Erythroblast (primary cell): ENCODE measurements around the gene RBM8A.

ENCODE experiments used
- GATA1 ChIP-seq: IDR thresholded peaks from 2 replicates; pipeline ENCODE4 v1.6.1; 2011; ENCODE audit warnings: low read depth, mild to moderate bottlenecking, control low read depth, low read length, moderate library complexity
- POLR2A ChIP-seq: IDR thresholded peaks from 2 replicates; pipeline ENCODE4 v1.6.1; 2011; ENCODE audit warnings: mild to moderate bottlenecking, low read length

DNA sequence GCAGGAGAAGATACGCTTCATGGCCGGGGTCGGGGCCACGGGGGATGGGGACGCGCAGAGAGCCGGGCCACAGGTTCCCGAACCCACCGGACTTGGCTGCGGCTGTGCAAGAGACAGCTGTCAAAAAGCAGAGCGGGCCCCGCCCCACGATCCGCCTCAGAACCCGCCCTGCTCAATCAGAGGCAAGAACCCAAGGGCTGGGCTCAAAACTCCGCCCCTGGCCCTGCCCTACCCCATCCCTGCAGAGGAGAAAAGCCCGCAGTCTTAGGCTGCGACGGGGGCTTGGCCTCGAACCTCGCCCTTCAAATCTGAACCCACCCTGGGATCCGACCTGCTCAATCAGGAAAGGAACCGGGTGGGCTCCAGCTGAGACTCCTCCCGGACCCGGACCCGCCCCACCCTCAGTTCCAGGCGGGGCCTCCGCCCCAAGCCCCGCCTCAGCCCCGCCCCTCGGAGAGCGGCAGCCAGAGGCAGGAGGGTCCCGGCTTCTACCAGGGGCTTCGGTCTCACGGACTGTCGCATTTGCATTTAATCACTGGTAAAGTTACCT lies 41.5 kb downstream of the RBM8A start, which contains the start of gene ANKRD35:
- TF ChIP-seq POLR2A (no peak), GATA1 (no peak)
